ENCODE results near the gene GRB10. TPM values are rescaled to one million over a fixed set of nuclear protein-coding genes. Genes with fewer than 3 reads are reported as not detected.

The GRB10 gene
- polyA plus RNA-seq, 2 of the 4 experiments (the other 2 are of a cell fraction) = 23.2 to 37.0 TPM

DNA sequence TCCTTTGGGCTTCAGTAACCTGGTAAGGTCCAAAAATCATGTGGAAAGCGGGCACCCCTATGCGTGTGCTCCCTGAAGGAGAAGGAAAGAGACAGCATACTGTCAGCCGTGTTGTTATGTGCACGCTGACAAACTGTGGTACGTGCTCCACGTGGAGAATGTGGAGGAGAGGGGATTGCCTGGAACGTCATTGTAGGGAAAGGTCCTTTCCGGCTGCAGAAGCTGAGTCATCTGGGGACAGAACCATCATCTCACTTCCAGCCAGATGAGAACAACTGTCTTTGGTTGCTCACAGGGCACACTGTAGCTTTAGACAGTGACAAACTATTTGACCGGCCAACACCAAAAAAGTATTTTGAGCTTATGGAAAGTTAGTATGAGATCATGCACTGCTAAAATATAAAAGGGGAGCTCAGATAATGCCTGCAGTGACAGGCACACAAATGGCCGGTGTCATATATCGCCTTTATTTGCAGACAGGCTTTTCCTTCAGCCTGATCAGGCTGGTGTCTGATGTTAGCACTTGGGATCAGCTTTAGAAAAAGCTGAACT is 38.8 kb upstream of the GRB10 start:
- peak in 1 of 2 experiments; percentile 84 for DNase-seq (ENCODE audit: low read depth in 1 of 2, low spot score in 1 of 2)
- Histone ChIP-seq H3K9me3 (no peaks in the 10 kb centered on the region), H3K4me3 (no peak overlapping the region), H3K4me2 (peak overlapping the region; percentile 59), H3K27ac (peak overlapping the region; percentile 62 to 77), H3K4me1 (peaks cover 51% of the 10 kb centered on the region)
- WGBS (ENCODE audit: missing lambda C conversion rate) = 12% methylated on average over 11 of the region's 11 CpGs
- FAIRE-seq = no peak
- ChIA-PET POLR2A (interaction anchor here (0.6 to 1.8 kb wide), 4 partner anchors 18 to 161 kb away, joined by 3 to 5 read pairs (median 4); no protein-coding TSS in a partner anchor), CTCF (interaction anchor here (0.9 to 2.9 kb wide), 5 partner anchors 9 to 246 kb away, joined by 3 to 12 read pairs (median 5); no protein-coding TSS in a partner anchor)
- peak; percentile 65 to 74 for ATAC-seq
- no peak for TF ChIP-seq RNF2 (IDR thresholded peaks at IDR 0.05; ENCODE audit: borderline replicate concordance, low read depth)
- TF ChIP-seq ZFP36 (IDR thresholded peaks at IDR 0.05; ENCODE audit: borderline replicate concordance, partially characterized antibody) = no peak
- no peak for TF ChIP-seq TFCP2L1 (CRISPR knock-in tag; IDR thresholded peaks at IDR 0.05)
- TF ChIP-seq CTCF (IDR thresholded peaks at IDR 0.05) = no peak
- no peak for TF ChIP-seq HOXB13 (CRISPR knock-in tag; IDR thresholded peaks at IDR 0.05; ENCODE audit: low read depth)
- no peak for TF ChIP-seq HDAC2 (IDR thresholded peaks at IDR 0.05)
- no peak for TF ChIP-seq POLR2AphosphoS2 (conservative IDR thresholded peaks at IDR 0.05; ENCODE audit: low read length)
- TF ChIP-seq CHD4 (IDR thresholded peaks at IDR 0.05; ENCODE audit: borderline replicate concordance) = no peak
- no peak for TF ChIP-seq CBX8 (IDR thresholded peaks at IDR 0.05)
- no peak for TF ChIP-seq SREBF2 (IDR thresholded peaks at IDR 0.05)
- 0 out of 2 replicates have a peak, but pooled peaks have one; percentile 23 for TF ChIP-seq JUNB (IDR thresholded peaks at IDR 0.05)
- no peak for TF ChIP-seq FOSB (CRISPR knock-in tag; IDR thresholded peaks at IDR 0.05)
- TF ChIP-seq HES2 (IDR thresholded peaks at IDR 0.05) = no peak
- no peak for TF ChIP-seq EHMT2 (IDR thresholded peaks at IDR 0.05; ENCODE audit: low read depth)
- TF ChIP-seq EP300 (IDR thresholded peaks at IDR 0.05) = no peak
- no peak for TF ChIP-seq BHLHE40 (IDR thresholded peaks at IDR 0.05; ENCODE audit: low read depth, low read length)
- no peak for TF ChIP-seq ZSCAN20 (CRISPR knock-in tag; IDR thresholded peaks at IDR 0.05)
- TF ChIP-seq CEBPB (IDR thresholded peaks at IDR 0.05) = no peak
- TF ChIP-seq, protein P1, sequence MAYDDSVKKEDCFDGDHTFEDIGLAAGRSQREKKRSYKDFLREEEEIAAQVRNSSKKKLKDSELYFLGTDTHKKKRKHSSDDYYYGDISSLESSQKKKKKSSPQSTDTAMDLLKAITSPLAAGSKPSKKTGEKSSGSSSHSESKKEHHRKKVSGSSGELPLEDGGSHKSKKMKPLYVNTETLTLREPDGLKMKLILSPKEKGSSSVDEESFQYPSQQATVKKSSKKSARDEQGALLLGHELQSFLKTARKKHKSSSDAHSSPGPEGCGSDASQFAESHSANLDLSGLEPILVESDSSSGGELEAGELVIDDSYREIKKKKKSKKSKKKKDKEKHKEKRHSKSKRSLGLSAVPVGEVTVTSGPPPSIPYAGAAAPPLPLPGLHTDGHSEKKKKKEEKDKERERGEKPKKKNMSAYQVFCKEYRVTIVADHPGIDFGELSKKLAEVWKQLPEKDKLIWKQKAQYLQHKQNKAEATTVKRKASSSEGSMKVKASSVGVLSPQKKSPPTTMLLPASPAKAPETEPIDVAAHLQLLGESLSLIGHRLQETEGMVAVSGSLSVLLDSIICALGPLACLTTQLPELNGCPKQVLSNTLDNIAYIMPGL (CRISPR knock-in tag; IDR thresholded peaks at IDR 0.05; ENCODE audit: borderline replicate concordance) = no peak
- no peak for TF ChIP-seq CBX2 (IDR thresholded peaks at IDR 0.05; ENCODE audit: borderline replicate concordance, low read depth)
- TF ChIP-seq, protein P2, sequence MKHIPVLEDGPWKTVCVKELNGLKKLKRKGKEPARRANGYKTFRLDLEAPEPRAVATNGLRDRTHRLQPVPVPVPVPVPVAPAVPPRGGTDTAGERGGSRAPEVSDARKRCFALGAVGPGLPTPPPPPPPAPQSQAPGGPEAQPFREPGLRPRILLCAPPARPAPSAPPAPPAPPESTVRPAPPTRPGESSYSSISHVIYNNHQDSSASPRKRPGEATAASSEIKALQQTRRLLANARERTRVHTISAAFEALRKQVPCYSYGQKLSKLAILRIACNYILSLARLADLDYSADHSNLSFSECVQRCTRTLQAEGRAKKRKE (CRISPR knock-in tag; IDR thresholded peaks at IDR 0.05; ENCODE audit: low read depth) = peak; percentile 87; the same call in 1 of the 2 replicates
- no peak for TF ChIP-seq ZC3H11A (IDR thresholded peaks at IDR 0.05)
- TF ChIP-seq, protein P3, sequence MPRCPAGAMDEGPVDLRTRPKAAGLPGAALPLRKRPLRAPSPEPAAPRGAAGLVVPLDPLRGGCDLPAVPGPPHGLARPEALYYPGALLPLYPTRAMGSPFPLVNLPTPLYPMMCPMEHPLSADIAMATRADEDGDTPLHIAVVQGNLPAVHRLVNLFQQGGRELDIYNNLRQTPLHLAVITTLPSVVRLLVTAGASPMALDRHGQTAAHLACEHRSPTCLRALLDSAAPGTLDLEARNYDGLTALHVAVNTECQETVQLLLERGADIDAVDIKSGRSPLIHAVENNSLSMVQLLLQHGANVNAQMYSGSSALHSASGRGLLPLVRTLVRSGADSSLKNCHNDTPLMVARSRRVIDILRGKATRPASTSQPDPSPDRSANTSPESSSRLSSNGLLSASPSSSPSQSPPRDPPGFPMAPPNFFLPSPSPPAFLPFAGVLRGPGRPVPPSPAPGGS (IDR thresholded peaks at IDR 0.05) = no peak
- no peak for TF ChIP-seq POLR2A (IDR thresholded peaks at IDR 0.05; ENCODE audit: low read length)
- no peak; the same call in 1 of the 2 replicates for TF ChIP-seq NFE2L2 (conservative IDR thresholded peaks at IDR 0.05; ENCODE audit: low read length)
- TF ChIP-seq RAD21 (conservative IDR thresholded peaks at IDR 0.05 in 1 of 2, IDR thresholded peaks at IDR 0.05 in 1 of 2) = no peak
- peak; percentile 22; the same call in 1 of the 2 replicates for TF ChIP-seq USF2 (IDR thresholded peaks at IDR 0.05)
- no peak for TF ChIP-seq NR3C1 (IDR thresholded peaks at IDR 0.05)
- TF ChIP-seq ESRRA (IDR thresholded peaks at IDR 0.05; ENCODE audit: borderline replicate concordance, low read length) = no peak
- TF ChIP-seq, protein P4, sequence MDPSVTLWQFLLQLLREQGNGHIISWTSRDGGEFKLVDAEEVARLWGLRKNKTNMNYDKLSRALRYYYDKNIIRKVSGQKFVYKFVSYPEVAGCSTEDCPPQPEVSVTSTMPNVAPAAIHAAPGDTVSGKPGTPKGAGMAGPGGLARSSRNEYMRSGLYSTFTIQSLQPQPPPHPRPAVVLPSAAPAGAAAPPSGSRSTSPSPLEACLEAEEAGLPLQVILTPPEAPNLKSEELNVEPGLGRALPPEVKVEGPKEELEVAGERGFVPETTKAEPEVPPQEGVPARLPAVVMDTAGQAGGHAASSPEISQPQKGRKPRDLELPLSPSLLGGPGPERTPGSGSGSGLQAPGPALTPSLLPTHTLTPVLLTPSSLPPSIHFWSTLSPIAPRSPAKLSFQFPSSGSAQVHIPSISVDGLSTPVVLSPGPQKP (IDR thresholded peaks at IDR 0.05; ENCODE audit: low read depth, low read length) = no peak
- no peak for TF ChIP-seq RFX5 (IDR thresholded peaks at IDR 0.05)
- TF ChIP-seq FOSL2 (IDR thresholded peaks at IDR 0.05) = 0 out of 2 replicates have a peak, but pooled peaks have one; percentile 15
- TF ChIP-seq FOSL2 (CRISPR knock-in tag; IDR thresholded peaks at IDR 0.05) = peak; percentile 69
- peak; percentile 71 for TF ChIP-seq MAFK (IDR thresholded peaks at IDR 0.05; ENCODE audit: partially characterized antibody)
- peak; percentile 94 for TF ChIP-seq MAX (IDR thresholded peaks at IDR 0.05)

Measured in A549 (cell line).